ENCODE results near the gene CRACR2A.

CRACR2A gene

DNA sequence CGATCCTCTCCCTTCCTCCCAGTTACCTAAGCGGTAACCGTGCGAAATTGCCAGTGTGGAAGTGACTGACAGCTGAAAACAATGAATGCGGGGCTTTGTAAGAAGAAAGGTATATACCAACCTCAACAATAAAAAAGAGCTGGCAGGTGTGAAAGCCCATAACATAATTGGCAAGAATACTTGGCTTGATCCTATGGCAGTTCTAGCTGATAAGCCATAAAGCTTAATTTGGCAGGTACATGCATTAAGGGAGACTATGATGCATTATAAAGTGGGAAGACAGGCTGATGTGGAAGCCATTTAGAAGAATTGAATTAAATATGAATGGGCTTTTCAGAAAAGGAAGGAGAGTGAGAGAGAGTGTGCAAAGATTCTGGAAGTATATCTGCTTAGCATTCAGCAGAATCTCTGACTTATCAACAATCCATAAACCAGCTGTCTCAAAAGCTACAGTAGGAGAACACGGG lies 71.3 kb downstream of the CRACR2A start:
- DNase-seq, result no peak

DNA sequence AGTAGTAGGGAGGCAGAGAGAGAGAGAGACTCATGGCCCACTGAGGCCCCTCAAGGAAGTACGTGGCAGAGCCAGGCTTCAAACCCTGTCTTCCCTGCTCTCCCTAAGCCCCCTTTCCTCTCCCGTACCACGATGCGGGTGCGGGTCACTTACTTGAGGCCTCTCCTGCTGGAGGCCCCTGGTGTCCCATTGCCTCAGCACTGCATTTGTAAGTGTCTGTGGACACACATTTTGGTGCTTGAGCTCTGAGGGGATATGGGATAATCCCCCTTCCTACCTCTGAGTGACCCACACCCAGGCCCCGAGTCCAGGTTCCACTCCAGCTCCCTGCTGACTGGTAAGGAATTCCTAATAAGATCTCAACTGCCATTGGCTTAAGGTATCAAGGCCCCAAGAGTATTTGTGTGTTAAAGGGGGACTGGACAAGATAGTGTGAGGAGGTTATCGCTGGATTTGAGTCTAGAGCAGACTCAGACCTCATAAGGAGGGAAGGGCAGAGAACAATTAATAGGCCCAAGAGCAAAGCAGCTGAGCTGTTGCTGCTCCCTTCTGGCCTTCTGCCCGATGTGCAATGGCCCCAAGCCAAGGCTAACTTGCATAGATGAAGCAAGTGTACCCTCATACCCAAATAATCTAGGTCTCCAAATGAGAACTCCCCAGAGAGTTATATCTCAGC lies 71.9 kb downstream of the CRACR2A start:
- no peak for DNase-seq

DNA sequence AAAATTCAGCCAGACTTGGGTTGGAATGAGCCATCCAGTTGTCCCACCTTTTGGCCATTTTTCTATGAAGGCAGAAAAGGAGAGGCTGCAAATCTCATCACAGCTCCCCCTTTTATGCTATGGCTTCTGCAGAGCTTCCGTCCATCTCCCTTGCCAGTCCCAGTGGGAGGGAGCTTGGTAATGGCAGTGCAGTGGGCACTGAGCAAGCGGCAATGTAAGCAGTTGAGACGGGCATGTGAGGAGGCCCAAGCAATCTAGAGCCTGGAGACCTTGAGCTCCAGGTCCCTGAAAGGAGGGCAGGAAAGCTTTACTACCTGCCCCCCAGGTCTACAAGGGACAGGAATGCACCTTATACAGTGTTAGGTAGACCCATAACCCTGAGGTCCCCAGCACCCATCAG lies 73.1 kb downstream of the CRACR2A start:
- no peak for DNase-seq

GRCh38 chr12:3677609-3678008 lies 75.3 kb downstream of the CRACR2A start:
- DNase-seq, result no peak

GRCh38 chr12:3673981-3674708 lies 78.8 kb downstream of the CRACR2A start:
- DNase-seq, result no peak

- DNase-seq, result no peak
Observed at GRCh38 chr12:3672113-3672509, 80.8 kb downstream of the CRACR2A start.

DNA sequence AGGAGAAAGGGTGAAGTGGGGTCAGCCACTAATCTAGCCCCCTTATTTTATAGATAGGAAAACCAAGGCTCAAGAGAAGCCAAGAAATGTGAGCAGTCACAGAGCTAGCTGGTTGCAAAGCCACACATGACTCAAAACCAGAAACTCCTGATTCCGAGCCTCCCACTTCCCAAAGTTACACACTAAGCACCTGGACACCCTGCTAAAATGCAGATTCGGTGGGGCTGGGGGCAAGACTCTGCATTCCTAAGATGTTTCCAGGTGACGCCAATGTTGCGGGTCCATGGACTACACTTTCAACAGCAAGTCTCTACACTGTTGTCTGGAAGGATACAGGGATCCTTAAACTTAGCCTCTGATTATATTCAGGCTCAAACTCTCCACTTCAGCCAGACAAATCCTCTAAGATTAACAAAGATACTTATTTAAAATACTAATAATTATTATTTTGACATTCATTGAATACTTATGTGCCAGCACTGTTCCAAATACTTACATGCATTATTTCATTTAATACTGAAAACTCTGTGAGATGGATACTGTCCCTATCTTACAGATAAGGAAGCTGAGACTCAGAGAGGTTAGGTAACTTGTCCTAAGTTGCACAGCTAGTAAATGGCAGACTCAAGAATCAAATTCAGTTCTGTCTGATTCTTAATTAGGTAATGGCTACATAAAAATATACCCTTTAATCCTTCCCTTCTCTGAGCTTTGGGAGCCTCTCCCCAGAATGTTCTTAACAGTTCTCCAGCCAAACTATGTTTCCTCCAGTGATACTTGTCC lies 81.4 kb downstream of the CRACR2A start:
- DNase-seq, result no peak

DNA sequence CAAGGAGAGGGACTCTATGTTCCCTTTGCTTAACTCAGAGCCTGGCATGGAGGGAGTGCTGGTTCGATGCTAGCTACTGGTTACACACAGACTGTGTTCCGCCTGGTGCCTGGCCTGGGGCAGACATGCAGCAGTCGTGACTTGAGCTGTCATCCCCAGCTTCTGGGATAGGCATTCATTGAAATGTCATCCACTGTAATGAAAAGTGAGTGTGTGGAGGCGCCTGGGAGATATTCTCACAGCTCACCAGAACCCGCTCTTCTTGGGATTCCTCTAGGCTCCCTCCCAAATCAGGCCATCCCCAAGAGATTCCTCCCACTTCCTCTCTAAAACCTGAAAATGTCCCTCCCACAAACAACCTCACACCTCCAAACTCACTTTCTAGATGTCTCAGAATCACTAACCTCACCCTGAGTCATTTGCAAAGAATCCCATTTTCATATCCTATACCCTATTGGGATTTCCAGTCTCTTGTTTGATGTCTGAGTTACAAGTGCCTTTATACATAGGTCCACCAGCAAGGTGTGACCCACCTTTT lies 82.8 kb downstream of the CRACR2A start:
- DNase-seq, result no peak

DNA sequence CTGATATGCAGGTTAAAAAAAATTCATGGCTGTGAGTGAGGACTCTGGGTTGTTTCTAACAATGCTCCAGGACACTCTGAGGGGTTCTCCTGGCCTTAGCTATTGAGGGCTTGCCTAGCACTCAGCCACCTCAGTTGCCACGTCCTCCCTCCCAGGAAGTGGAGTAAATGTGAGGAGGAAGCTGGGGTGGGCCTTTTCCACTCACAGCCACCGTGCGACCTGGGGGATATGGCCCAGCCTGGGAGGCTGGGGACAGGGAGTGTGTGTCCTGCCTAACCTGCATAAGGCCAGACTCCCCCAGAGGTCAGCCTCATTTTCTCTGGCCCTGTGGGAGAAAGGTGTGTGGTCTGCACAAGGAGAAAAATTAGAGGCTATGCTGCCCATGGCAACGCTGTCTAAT lies 83.3 kb downstream of the CRACR2A start:
- DNase-seq, result no peak

DNA sequence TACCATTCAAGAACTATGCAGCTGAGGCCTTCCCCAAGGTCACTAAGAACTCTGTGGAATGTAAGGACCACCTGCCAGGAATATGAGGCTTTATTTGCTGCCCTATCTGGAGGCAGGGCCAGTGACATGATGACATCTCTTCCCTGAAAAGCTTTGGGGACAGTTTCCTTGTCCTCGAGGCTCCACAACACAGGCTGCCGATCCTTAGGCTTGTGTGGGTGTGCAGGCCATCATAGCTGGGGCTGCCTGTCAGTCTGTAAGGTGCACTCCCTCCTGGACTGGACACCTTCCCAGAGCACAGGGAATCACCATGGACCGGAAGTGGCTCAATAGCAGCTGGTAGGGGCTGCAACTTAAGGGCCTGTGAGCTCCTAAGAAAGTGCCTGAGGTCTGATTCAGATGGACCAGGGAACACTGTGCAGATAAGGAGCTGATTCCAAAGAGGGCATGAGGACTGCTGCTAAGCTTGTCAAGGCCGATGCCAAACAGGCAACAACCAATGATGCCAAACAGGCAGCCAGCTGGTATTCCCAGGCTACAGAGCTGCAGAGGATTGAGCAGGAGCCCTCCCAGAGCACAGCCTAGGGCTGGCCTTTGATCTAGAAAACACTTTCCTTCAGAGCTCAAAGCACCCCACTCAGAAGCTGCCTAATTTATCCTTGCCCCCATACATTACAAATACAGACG lies 84.3 kb downstream of the CRACR2A start:
- no peak for DNase-seq

GRCh38 chr12:3667485-3667884 lies 85.4 kb downstream of the CRACR2A start:
- no peak for DNase-seq

DNA sequence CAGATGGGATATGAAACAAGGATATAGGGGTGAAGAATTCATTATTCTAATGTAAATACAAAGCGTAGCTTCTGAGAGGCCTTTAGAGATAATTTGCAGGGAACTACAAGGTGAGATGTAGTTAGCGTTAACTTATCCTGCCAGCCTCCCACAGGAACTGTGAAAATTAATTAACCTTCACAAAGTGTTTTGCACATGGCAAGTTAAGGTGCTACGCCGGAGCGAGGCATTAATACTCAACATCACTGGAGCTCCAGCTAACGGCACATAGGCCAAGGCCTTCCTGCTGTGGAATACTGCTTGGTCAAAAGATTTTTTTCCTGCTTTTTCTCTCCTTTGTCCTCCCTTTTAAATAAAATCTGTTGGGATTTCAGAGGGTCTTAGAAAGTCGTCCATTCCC lies 86.5 kb downstream of the CRACR2A start:
- no peak for DNase-seq

GRCh38 chr12:3662521-3662921 lies 90.4 kb downstream of the CRACR2A start:
- no peak for DNase-seq

DNA sequence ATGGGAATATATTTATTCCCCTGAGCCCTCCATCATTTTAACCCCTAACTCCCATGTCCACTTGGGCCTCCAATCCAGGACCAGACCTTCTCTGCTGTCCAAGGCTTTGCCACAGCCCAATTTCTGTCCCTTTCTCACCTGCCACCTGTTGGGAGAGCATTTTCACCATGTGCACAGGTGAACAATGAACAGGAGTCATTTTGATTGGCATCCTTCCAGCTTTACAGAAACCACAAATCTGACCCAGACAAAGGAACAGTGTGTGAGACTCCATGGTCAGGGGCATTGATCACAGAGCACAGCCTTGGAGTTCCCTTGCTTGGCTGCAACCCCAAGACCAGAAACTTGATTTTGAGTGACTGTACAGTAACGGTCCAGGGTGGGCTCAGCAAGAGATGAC lies 91.9 kb downstream of the CRACR2A start:
- DNase-seq, result no peak

DNA sequence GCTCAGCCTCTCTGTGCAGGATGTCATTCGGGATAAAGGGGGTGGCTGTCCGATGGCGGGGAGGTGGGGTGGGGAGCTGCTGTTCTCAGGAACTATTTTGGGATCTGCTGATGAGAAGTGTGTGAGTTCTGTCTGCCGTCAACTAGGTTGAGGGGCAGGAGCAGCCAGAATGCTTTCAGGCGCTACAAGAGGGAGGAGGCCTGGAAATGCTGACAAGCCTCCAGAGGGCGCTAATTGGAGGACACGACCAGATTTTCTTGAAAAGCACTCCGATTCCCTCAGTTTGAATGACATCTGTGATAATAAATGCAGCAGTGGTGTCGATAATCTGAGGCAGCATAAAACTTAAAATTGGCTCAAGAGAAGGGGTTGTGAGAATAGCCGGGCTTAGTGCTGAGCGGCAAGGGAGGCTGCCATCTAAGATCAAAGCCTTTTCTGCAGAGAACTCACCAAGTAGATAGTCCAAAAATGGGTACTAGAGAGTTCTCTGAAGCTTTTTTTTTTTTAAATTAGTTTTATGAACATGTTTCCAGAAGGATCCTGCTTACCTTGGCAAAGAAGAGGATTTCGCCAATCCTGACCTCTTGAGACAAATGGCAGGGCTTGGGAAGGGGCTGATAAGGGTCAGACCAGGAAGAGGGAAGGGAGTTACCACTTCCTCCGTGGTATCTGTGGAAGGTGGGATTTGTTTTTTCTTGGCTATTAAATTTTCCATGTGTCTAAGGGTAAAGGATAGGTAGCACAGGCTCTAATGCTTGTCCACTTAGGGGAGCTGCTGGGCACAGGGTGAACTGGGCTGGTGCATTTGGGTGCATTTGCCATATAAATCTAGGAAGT lies 94.4 kb downstream of the CRACR2A start:
- DNase-seq, result peak in 2 of 5 experiments; percentile 6 to 44

DNA sequence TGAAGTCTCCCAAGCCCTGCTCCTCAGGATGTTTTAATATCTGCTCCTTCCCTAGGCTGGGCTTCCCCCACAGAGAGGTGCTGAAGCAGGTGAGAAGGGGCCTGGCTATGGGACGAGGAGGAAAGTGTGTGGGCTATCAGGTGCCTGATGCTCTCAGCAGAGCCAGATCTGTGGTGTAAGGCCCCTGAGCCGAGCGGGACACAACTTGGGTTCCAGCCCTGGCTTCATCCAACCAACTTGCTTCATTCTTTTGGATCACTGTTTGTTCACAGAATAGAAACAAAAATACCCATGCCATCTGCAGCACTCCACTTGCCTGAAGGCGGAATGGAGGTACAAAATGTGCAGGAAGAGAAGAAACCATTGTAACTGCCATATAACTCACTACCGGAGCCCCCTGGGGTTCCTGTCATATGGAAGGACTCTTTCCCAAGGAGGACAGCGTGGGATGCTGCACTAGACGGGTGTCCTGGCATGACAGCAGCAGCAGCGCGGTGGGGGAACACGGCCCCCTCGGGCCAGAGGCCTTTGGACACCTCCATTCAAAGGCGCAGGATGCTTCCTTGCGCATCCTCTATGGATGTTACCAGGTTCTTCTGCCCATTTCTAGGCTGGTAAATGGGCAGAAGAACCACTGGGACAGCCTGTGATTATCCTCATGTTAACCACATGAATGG lies 95.8 kb downstream of the CRACR2A start:
- DNase-seq, result no peak

DNA sequence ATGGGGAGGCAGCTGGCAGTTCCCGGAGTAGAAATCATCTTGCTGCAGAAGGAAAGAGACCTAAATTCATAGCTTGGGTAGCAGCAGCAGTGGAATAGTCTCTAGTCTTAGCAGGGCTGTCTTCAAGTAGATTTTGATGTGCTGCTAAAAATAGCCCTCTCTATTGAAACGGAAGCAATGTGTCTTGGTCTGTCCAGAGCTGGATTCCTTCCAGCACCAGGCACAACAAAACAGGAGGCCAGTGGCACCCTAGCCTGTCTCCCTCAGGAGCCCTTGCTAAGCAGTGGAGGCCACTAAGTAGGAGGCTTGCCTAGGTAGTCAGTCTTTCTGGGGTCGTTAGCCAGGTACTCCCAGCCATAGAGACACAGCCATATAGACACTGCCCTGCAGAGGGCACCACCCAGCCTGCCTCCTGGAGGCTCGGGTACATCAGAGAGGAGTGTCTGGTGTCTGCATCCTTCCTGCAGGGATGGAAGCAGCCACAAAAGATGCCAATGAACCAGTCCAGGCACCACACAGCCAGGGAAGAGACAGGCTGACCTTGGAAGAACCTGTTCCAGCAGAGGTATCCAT lies 97.5 kb downstream of the CRACR2A start:
- peak in 1 of 5 experiments; percentile 44 for DNase-seq

DNA sequence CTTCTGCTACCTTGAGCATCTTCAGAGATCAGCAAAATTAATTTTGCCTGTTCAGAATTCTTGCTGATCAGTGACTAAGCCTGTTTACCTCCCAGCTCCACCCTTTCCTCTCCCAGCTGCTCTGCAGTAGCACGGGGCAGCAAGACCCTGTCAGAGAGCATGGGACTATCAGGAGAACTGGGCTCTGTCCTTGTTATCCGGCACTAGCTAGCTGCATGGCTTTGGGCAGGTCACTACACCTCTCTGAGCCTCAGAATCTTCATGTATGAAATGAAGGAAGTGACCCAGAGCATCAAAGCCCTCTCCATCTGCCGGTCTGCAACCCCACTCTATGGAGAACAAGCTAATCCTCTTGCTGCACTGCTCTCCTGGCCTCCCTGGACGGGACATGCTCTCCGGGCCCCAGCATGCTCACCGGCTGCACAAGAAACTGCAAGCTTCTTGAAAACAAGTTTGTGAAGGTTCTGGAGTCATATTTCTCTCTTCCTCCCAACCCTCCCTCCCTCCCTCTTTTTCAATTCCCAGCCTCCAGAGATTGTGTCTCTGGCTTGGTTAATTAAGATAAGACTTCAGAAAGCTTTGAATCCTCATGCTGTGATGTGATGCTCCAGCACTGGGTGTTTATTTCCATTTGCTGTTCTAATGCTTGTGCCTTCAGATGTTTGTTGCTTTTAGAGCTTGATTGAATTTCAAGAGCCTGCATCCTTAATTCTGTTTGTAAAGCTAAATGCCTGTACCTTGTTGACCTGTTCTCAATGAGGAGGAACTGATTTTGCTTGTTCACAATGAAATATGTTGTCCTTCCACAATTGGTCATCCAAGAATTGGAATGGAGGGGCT lies 101.1 kb downstream of the CRACR2A start:
- DNase-seq, result no peak

- no peak for DNase-seq
Observed at GRCh38 chr12:3647504-3647903, 105.4 kb downstream of the CRACR2A start.

Data from T-helper 2 cell (primary cell).